Liver (tissue), 9 donors: ENCODE measurements around the gene CDT1. TPM values are rescaled to one million over a fixed set of nuclear protein-coding genes. Genes with fewer than 3 reads are reported as not detected.

Source experiments
- DNase-seq: peaks from one replicate; pipeline ENCODE4 v3.0.0-alpha.2; 2017; ENCODE audit warnings: low spot score
- H3K27ac ChIP-seq, 2 donors: one replicate each; pipeline ENCODE4 v1.7.0; 2013; ENCODE audit warnings: inconsistent platforms in 2 of 2, low read length in 2 of 2, control low read depth in 1 of 2, low read depth in 1 of 2, mild to moderate bottlenecking in 1 of 2
- H3K27me3 ChIP-seq, 4 donors: one replicate each; pipeline versions ENCODE4 v1.6.1 to v1.7.0; 2013; ENCODE audit warnings: low read length in 3 of 4, inconsistent platforms in 1 of 4, mild to moderate bottlenecking in 1 of 4, moderate library complexity in 1 of 4; ENCODE audit not compliant: control insufficient read depth in 4 of 4, insufficient read depth in 4 of 4
- H3K36me3 ChIP-seq, 4 donors: one replicate each; pipeline versions ENCODE4 v1.6.1 to v1.7.0; 2013; ENCODE audit warnings: low read length in 3 of 4, mild to moderate bottlenecking in 3 of 4, low read depth in 1 of 4, moderate library complexity in 1 of 4; ENCODE audit not compliant: control insufficient read depth in 4 of 4, insufficient read depth in 3 of 4
- H3K4me1 ChIP-seq, 4 donors: one replicate each; pipeline versions ENCODE4 v1.6.1 to v1.7.0; 2013; ENCODE audit warnings: low read length in 3 of 4, mild to moderate bottlenecking in 3 of 4, moderate library complexity in 1 of 4; ENCODE audit not compliant: control insufficient read depth in 4 of 4, insufficient read depth in 4 of 4
- H3K4me3 ChIP-seq, 3 donors: one replicate each; pipeline versions ENCODE4 v1.6.1 to v1.7.0; 2013; ENCODE audit warnings: low read length in 3 of 3, control low read depth in 1 of 3, low read depth in 1 of 3, mild to moderate bottlenecking in 1 of 3
- H3K9ac ChIP-seq, 2 donors: one replicate each; pipeline ENCODE4 v1.7.0; 2013; ENCODE audit warnings: low read length in 2 of 2, mild to moderate bottlenecking in 2 of 2, moderate library complexity in 2 of 2, control low read depth in 1 of 2, low read depth in 1 of 2
- H3K9me3 ChIP-seq, 4 donors: one replicate each; pipeline versions ENCODE4 v1.6.1 to v1.7.0; 2013; ENCODE audit warnings: low read length in 3 of 4; ENCODE audit not compliant: control insufficient read depth in 4 of 4
- EGR1 ChIP-seq, 2 donors: IDR thresholded peaks; 2 replicates each; pipeline ENCODE4 v1.6.1; 2016 to 2018; ENCODE audit warnings: antibody characterized with exemption in 2 of 2, low read depth in 2 of 2
- FOXA1 ChIP-seq: IDR thresholded peaks from 2 replicates; pipeline ENCODE4 v1.6.1; 2016; ENCODE audit warnings: antibody characterized with exemption
- FOXA2 ChIP-seq: IDR thresholded peaks from 2 replicates; pipeline ENCODE4 v1.6.1; 2016; ENCODE audit warnings: antibody characterized with exemption
- GABPA ChIP-seq, 2 donors: IDR thresholded peaks in 1 of 2; conservative IDR thresholded peaks in 1 of 2; 2 replicates each; pipeline ENCODE4 v1.6.1; 2016; ENCODE audit warnings: antibody characterized with exemption in 2 of 2, mild to moderate bottlenecking in 1 of 2, moderate library complexity in 1 of 2
- HNF4A ChIP-seq, 2 donors: conservative IDR thresholded peaks; 2 replicates each; pipeline ENCODE4 v1.6.1; 2016; ENCODE audit warnings: antibody characterized with exemption in 2 of 2, mild to moderate bottlenecking in 2 of 2
- NR2F2 ChIP-seq: IDR thresholded peaks from 2 replicates; pipeline ENCODE4 v1.6.1; 2016; ENCODE audit warnings: antibody characterized with exemption
- RAD21 ChIP-seq, 2 donors: IDR thresholded peaks; 2 replicates each; pipeline ENCODE4 v1.6.1; 2016; ENCODE audit warnings: antibody characterized with exemption in 2 of 2, mild to moderate bottlenecking in 2 of 2
- TAF1 ChIP-seq: conservative IDR thresholded peaks from 2 replicates; pipeline ENCODE4 v1.6.1; 2016; ENCODE audit warnings: antibody characterized with exemption, mild to moderate bottlenecking
- WGBS: extraction: QIAGEN DNeasy Blood & Tissue Kit; methylation state at CpG from one replicate; pipeline ENCODE4 v1.1.7; 2013; 5-methylcytosine and 5-hydroxymethylcytosine counted together
- polyA plus RNA-seq, 2 donors: library from polyadenylated mRNA; stranded (reverse) in 1 of 2; unstranded in 1 of 2; fragments of 200-250 nt in 1 of 2; fragments of >200 nt in 1 of 2; fragmentation: Nextera tagmentation in 1 of 2; extraction: Ambion mirVana in 1 of 2; gene quantifications; one replicate each; pipeline versions ENCODE4 v1.2.1 to v1.2.3, GENCODE V29; 2013 to 2015
- total RNA-seq, 2 donors: library from RNA; depleted of rRNA; stranded (reverse); fragments of >200 nt; gene quantifications; one replicate each; pipeline ENCODE4 v1.2.3, GENCODE V29; 2014
- TF ChIP-seq, protein P1 (sequence below): IDR thresholded peaks from 2 replicates; pipeline ENCODE4 v1.6.1; 2016; ENCODE audit warnings: antibody characterized with exemption, mild to moderate bottlenecking
- TF ChIP-seq, protein P2 (sequence below): fragments of 150-350 bp; IDR thresholded peaks from 2 replicates; pipeline ENCODE4 v1.5.1; 2017; ENCODE audit warnings: improper control_type of control experiment, low read depth, low read length; ENCODE audit not compliant: missing input control
- TF ChIP-seq, protein P3 (sequence below): IDR thresholded peaks from 2 replicates; pipeline ENCODE4 v1.6.1; 2016; ENCODE audit warnings: antibody characterized with exemption
- TF ChIP-seq, protein P4 (sequence below): IDR thresholded peaks from 2 replicates; pipeline ENCODE4 v1.6.1; 2016; ENCODE audit warnings: antibody characterized with exemption
- donor health status: healthy.
- donor health status: healthy.
- donor health status: healthy.
- donor health status: healthy.
- donor health status: healthy.

Gene CDT1
- total and polyA plus RNA-seq, 4 donors, result 0.08 to 37.6 (median 0.93) TPM

DNA sequence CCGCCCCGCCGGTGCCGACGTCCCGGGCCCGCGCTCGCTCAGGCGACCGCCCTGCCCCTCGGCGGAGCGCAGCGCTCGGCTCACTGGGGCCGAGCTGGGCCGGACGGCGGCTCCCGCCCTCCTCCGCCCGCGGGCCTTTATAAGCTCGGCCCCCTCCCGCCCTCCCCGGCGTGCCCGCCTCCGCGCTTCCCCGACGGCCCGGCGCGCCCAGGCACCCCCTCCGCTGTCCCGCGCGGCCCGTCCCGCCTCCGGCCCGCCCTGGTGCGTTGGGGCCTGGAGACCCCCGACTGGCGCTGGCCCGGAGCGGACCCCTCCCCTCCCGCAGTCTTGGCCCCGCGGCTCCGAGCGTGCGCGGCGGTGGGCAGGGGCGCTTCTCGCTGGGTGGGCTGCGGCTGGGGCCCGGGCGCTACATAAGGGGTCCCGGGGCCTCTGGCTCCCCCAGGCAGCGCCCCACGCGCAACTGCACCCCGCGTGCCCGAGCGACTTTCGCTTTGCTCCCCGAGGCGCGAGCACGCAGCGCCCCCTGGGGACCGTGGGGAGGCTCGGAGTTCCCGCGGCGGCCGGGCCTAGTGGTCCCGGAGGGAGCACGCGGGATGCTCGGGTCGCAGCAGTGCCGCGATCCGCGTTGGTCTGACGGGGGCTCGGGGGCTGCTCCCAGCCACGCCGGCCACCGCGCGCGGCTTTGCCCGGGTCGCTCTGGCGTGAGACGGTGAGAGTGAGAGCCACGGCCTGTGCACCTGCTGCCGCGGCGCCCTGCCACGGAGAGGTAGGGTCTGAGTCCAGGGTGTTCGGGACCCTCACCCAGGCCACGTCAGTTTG lies 18.3 kb upstream of the CDT1 start, which contains the start of gene PIEZO1:
Gene PIEZO1, minus strand, starts transcription at position 115 of the 819 bp plus-strand sequence. CDS start 256 bp downstream, outside the sequence.
- Histone ChIP-seq H3K9me3 (no peaks in the 10 kb centered on the region), H3K36me3 (no peaks in the 10 kb centered on the region), H3K4me1 (peaks cover 12 to 56% (median 38%) of the 10 kb centered on the region in 4 donors), H3K4me3 (peak within 1 kb of the TSS; percentile 14 to 91 (median 57)), H3K9ac (peak within 1 kb of the TSS in 1 of 2 donors; percentile 28), H3K27ac (peak within 1 kb of the TSS; percentile 61 to 90), H3K27me3 (no peaks in the 10 kb centered on the region)
- TF ChIP-seq, protein P1, sequence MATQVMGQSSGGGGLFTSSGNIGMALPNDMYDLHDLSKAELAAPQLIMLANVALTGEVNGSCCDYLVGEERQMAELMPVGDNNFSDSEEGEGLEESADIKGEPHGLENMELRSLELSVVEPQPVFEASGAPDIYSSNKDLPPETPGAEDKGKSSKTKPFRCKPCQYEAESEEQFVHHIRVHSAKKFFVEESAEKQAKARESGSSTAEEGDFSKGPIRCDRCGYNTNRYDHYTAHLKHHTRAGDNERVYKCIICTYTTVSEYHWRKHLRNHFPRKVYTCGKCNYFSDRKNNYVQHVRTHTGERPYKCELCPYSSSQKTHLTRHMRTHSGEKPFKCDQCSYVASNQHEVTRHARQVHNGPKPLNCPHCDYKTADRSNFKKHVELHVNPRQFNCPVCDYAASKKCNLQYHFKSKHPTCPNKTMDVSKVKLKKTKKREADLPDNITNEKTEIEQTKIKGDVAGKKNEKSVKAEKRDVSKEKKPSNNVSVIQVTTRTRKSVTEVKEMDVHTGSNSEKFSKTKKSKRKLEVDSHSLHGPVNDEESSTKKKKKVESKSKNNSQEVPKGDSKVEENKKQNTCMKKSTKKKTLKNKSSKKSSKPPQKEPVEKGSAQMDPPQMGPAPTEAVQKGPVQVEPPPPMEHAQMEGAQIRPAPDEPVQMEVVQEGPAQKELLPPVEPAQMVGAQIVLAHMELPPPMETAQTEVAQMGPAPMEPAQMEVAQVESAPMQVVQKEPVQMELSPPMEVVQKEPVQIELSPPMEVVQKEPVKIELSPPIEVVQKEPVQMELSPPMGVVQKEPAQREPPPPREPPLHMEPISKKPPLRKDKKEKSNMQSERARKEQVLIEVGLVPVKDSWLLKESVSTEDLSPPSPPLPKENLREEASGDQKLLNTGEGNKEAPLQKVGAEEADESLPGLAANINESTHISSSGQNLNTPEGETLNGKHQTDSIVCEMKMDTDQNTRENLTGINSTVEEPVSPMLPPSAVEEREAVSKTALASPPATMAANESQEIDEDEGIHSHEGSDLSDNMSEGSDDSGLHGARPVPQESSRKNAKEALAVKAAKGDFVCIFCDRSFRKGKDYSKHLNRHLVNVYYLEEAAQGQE, result no peak
- peak; percentile 73 to 79 for TF ChIP-seq RAD21 (IDR thresholded peaks at IDR 0.05)
- TF ChIP-seq, protein P2, sequence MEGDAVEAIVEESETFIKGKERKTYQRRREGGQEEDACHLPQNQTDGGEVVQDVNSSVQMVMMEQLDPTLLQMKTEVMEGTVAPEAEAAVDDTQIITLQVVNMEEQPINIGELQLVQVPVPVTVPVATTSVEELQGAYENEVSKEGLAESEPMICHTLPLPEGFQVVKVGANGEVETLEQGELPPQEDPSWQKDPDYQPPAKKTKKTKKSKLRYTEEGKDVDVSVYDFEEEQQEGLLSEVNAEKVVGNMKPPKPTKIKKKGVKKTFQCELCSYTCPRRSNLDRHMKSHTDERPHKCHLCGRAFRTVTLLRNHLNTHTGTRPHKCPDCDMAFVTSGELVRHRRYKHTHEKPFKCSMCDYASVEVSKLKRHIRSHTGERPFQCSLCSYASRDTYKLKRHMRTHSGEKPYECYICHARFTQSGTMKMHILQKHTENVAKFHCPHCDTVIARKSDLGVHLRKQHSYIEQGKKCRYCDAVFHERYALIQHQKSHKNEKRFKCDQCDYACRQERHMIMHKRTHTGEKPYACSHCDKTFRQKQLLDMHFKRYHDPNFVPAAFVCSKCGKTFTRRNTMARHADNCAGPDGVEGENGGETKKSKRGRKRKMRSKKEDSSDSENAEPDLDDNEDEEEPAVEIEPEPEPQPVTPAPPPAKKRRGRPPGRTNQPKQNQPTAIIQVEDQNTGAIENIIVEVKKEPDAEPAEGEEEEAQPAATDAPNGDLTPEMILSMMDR, result peak; percentile 77
- TF ChIP-seq, protein P3, sequence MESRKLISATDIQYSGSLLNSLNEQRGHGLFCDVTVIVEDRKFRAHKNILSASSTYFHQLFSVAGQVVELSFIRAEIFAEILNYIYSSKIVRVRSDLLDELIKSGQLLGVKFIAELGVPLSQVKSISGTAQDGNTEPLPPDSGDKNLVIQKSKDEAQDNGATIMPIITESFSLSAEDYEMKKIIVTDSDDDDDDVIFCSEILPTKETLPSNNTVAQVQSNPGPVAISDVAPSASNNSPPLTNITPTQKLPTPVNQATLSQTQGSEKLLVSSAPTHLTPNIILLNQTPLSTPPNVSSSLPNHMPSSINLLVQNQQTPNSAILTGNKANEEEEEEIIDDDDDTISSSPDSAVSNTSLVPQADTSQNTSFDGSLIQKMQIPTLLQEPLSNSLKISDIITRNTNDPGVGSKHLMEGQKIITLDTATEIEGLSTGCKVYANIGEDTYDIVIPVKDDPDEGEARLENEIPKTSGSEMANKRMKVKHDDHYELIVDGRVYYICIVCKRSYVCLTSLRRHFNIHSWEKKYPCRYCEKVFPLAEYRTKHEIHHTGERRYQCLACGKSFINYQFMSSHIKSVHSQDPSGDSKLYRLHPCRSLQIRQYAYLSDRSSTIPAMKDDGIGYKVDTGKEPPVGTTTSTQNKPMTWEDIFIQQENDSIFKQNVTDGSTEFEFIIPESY, result no peak
- TF ChIP-seq NR2F2, result no peak
- DNase-seq, result peak; percentile 85
- 5% methylated on average over 110 of the region's 110 CpGs for WGBS

DNA sequence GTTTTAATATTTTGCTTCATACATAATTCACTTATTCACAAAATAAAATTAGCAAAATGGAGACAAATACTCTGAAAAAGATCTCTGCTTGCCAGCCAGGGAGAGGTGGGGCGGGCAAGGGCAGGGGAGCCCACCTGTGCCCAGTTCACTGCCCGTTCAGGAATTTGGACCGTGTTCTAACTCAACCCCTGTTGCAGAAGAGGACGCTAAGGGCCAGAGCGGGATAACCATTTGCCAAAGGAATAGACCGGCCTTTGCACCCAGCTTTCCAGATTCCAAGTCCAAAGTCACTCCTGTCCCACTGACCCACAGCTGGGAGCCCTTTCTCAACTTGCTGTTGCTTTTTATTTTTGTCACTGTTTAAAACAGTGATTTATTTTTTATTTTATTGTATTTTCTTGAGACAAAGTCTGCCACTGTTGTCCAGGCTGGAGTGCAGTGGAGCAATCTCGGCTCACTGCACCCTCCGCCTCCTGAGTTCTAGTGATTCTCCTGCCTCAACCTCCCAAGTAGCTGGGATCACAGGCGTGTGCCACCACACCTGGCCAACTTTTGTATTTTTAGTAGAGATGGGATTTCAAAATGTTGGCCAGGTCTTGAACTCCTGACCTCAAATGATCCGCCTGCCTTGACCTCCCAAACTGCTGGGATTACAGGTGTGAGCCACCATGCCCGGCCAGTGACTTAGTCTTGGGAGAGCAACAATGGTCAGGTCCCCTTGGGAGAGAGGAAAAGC lies 15.8 kb upstream of the CDT1 start:
- Histone ChIP-seq H3K36me3 (no peaks in the 10 kb centered on the region), H3K27ac (peak overlapping the region; percentile 24 to 64), H3K4me1 (peaks cover 6 to 32% (median 24%) of the 10 kb centered on the region in 4 donors), H3K4me3 (no peak overlapping the region), H3K9me3 (no peaks in the 10 kb centered on the region), H3K27me3 (no peaks in the 10 kb centered on the region), H3K9ac (no peak overlapping the region)
- DNase-seq, result no peak
- 41% methylated on average over 11 of the region's 11 CpGs for WGBS
- TF ChIP-seq, protein P3, result no peak
- peak; percentile 100 for TF ChIP-seq HNF4A (conservative IDR thresholded peaks at IDR 0.05)
- peak; percentile 45 for TF ChIP-seq FOXA1
- TF ChIP-seq, protein P4, sequence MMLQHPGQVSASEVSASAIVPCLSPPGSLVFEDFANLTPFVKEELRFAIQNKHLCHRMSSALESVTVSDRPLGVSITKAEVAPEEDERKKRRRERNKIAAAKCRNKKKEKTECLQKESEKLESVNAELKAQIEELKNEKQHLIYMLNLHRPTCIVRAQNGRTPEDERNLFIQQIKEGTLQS, result peak; percentile 52
- TF ChIP-seq, protein P2, result no peak
- TF ChIP-seq GABPA (IDR thresholded peaks at IDR 0.05 in 1 of 2, conservative IDR thresholded peaks at IDR 0.05 in 1 of 2), result peak in 1 of 2 donors; percentile 53
- TF ChIP-seq FOXA2, result peak; percentile 34
- TF ChIP-seq EGR1 (IDR thresholded peaks at IDR 0.05; ENCODE audit: low read depth in 2 of 2), result peak in 1 of 2 donors; percentile 69
- TF ChIP-seq TAF1, result no peak
